ENCODE data around the gene UGT3A2. TPM values are rescaled to one million over a fixed set of nuclear protein-coding genes. Genes with fewer than 3 reads are reported as not detected.
"Not testable (repeated sequence)": the region's sequence is repeated elsewhere in the genome, so short reads cannot be mapped to it uniquely, and the experiment has no call there.

The UGT3A2 gene
- total RNA-seq, 1 donor from 2014 or later = not detected

GRCh38 chr5:36054647-36055046, 12.0 kb downstream of the UGT3A2 start:
- DNase-seq (ENCODE audit: low spot score) = no peak

DNA sequence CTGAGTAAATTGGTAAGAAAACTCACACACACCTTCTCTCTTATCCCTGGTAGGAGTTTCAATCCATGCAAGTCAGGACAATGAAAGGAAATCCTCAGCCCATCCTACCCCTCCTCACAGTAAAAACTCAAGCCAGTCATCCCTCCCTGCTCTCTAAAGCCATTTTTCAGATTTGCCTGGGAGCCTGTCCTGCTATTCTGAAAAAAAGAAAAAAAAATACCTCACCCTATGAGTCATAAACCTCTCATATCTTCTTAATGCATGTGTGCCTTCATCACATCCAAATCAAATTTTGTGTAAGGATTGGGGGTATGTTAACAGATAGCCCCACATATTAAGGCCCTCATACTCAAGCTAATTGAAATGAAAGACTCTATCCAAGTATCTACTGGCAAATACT, 14.1 kb downstream of the UGT3A2 start:
- no peak for DNase-seq (ENCODE audit: low spot score)

- DNase-seq (ENCODE audit: low spot score) = no peak
Measured at GRCh38 chr5:36049949-36050348, 16.7 kb downstream of the UGT3A2 start.

DNA sequence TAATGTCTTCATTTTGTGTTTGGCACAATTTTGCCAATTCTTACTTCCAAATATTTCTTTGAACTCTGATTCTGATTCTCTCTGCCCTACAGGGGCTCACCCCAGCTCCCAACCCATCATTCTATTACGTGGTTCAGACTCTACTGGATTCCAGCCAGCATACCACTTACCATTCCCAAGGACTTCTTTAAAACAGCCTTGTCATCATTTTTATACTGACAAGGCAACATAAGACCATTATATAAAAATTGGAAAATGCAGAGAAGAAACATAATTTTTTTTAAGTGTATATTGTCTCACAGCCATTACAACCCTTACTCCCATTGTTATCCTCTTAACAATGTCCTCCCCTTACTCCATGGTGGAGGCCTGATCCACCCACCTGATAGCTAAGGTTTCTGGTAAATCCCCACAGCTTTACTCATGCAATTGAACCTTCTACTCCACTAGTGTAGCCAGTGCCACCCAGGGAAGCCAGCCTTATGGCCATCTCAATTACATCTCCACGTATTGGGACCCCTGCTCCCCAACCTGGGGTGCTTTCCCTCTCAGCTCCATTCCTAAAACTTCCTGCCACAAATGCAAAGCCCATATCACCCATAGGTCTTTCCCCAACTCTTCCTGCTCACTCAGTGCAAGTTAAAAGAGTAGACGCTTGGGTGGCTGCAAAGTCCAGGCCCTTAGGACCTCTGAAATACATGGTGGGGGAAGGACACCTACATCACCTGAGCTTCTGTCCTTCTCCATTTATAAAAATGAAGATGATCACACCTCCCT, 19.1 kb downstream of the UGT3A2 start:
- DNase-seq (ENCODE audit: low spot score) = no peak

DNA sequence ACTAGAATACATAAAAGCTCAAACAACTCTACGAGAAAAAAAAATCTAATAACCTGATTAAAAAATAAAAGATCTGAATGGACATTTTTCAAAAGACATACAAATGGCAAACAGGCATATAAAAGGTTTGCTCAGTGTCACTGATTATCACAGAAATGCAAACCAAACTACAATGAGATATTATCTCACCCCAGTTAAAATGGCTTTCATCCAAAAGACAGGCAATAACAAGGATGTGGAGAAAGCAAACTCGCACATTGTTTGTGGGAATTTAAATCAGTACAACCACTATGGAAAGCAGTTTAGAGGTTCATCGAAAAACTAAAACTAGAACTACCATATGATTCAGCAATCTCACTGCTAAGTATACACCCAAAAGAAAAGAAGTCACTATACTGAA, 20.8 kb downstream of the UGT3A2 start:
- no peak for DNase-seq (ENCODE audit: low spot score)

DNA sequence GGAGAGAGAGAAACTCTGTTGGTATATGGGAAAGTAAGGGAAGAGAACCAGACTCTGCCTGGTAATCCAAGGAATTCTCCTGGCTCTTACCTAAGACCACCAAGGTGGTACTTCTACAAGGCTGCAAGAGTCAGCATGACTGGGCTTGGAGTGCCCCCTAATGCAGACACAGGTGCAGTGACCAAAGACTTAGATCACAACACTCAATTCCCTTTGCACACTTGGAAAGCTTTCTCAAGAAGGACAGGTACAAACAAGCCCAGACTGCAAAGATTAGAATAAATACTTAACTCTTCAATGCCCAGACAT, 25.2 kb downstream of the UGT3A2 start:
- no peak for DNase-seq (ENCODE audit: low spot score)

- DNase-seq (ENCODE audit: low spot score) = no peak
Measured at GRCh38 chr5:36040651-36041536, 25.8 kb downstream of the UGT3A2 start.

DNA sequence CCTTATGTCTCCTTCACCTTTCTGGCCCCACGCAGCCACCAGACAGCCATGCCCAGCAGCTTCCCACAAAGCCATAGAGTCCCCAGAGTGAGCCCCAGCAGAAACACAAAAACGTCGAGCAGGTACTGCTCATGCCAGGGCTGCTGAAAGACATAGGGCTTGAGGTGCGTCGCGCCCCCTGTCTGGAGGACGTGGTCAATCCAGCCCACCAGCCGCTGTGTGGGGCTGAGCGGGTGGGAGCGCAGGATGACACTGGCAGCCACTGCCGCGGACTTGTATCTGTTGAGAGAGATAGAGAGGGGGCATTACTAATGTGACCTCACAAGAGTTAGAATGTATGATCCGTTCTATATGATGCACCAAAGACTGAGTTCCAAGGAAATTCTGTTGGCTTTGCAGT, 31.0 kb downstream of the UGT3A2 start:
- no peak for DNase-seq (ENCODE audit: low spot score)

- not testable (repeated sequence) for DNase-seq (ENCODE audit: low spot score)
Measured at GRCh38 chr5:36034536-36035134, 32.0 kb downstream of the UGT3A2 start.

- DNase-seq (ENCODE audit: low spot score) = no peak
Measured at GRCh38 chr5:36033486-36033885, 33.2 kb downstream of the UGT3A2 start.

GRCh38 chr5:36033047-36033446, 33.6 kb downstream of the UGT3A2 start:
- DNase-seq (ENCODE audit: low spot score) = no peak

- DNase-seq (ENCODE audit: low spot score) = no peak
Measured at GRCh38 chr5:36031223-36031622, 35.5 kb downstream of the UGT3A2 start.

DNA sequence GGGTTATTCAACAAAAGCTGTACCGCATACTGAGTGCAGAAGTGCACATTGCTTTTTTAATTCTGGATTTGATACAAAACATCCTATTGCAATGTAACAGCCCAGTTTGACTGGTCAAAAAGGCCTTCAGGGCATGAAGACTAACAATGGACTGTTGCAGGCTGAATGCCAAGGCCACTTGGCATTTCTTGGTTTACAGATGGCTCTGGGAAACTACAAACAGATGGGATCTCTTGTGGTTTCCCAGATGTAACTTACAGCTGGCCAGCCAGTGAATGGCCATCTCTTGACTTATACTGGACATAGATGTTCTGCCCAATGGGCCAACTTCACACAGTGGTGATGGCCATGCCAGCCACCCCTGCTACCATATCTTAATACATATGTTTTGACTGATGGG, 36.8 kb downstream of the UGT3A2 start:
- DNase-seq (ENCODE audit: low spot score) = no peak

DNA sequence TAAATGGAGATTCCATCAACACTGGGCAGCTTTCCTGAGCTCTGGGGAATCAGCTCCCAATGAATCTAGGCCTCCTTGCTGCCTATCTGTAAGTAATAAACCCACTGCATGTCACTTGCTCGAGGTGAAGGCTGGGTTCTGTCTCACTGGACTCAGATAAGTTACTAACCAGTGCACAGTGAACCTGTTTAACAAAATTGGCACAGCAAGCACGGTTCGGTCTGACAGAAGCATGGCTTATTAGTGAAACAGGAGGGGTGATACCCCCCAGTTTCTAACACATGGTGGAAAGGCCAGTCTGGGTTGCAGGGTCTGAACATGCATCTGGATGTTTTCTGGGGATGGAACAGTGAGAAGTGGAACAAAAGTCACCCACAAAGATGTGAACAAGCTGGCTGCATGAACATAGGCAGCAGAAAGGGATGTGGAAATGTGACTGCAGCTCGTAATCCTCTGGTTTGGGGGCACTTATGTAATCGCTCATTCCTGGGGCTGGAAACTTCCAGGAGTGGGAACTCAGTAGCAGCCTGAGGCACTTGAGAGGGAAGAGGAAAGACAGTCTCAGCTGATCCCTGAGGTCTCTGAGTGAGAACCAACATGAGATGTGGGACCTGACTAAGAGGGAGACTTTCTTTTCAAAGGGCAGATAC, 37.7 kb downstream of the UGT3A2 start:
- no peak for DNase-seq (ENCODE audit: low spot score)

- no peak for DNase-seq (ENCODE audit: low spot score)
Measured at GRCh38 chr5:36027711-36028110, 39.0 kb downstream of the UGT3A2 start.

DNA sequence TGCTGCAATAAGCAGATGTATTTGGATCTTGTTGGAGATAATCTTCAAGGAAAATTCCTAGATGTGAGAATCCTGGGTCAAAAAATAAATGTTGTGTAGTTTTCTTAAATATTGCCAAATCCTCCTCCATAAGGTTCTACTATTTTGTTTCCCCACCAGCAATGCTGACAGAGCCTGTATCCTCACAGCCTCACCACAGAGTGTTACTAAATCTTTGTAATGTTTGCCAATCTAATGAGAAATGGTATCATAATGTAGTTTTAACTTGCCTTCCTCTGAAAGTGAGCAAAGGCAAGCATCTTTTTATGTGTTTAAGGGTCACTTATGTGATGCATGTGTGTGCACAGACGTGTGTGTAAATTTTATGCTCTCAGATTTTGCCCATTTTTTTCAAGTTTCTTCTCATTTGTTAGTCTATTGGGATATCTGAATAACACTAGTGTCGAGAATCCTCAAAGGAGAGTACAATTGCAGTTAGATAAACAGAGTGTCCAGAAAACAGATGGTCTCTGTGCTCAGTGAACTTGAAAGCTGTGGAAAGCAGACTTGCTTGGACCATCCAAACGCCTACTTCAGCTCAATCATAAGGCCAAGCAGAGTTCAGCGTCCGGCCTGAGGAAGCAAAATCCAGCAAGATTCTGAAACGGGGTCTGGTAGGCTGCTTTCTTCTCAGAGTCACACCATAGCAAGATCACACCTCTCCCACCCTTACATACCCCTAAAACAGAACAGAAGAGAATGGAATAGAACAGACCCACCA, 39.8 kb downstream of the UGT3A2 start:
- no peak for DNase-seq (ENCODE audit: low spot score)

DNA sequence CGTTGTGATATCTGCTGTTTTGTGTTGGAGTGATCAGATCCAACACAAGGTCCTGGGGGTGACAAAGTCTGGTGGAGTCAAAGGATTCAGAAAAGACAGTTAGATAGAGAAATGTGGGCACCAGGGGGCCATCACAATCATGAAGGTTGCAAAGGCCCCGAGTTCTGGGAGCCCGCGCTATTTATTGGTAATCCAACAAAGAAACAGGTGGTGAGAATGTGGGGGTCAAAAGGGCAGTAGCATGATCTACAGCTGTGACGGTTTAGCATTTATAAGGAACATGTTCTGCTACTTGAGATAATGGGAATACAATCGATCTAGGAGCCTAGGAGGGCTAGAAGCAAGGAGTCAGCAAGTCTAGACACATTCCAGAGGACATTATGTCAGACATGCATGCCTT, 44.4 kb downstream of the UGT3A2 start:
- DNase-seq (ENCODE audit: low spot score) = peak; percentile 45

DNA sequence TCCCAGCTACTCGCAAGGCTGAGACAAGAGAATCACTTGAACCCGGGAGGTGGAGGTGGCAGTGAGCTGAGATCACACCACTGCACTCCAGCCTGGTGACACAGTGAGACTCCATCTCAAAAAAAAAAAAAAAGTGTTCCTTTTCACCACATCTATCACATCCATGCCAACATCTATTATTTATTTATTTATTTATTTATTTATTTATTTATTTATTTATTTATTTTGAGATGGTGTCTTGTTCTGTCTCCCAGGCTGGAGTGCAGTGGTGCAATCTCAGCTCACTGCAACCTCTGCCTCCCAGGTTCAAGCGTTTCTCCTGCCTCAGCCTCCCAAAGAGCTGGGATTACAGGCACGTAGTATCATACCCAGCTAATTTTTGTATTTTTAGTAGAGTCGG, 47.1 kb downstream of the UGT3A2 start:
- DNase-seq (ENCODE audit: low spot score) = not testable (repeated sequence)

GRCh38 chr5:36017622-36018021, 49.1 kb downstream of the UGT3A2 start:
- DNase-seq (ENCODE audit: low spot score) = peak; percentile 37

GRCh38 chr5:36017004-36017403, 49.7 kb downstream of the UGT3A2 start:
- peak; percentile 18 for DNase-seq (ENCODE audit: low spot score)

GRCh38 chr5:36013182-36013581, 53.5 kb downstream of the UGT3A2 start:
- no peak for DNase-seq (ENCODE audit: low spot score)

- DNase-seq (ENCODE audit: low spot score) = no peak
Measured at GRCh38 chr5:36009698-36010097, 57.0 kb downstream of the UGT3A2 start.

All from mucosa of gallbladder (tissue), 1 donor.